Endothelial cell of umbilical vein (primary cell): ENCODE results near the gene PDE3A. TPM values are rescaled to one million over a fixed set of nuclear protein-coding genes. Genes with fewer than 3 reads are reported as not detected.

Source experiments
- BruUV-seq: library from RNA; stranded (reverse); fragments of 400-500 nt; replicated peaks from 2 replicates; lab custom pipeline; 2021; lab: Mats Ljungman, UMichigan
- CTCF ChIA-PET: fragments of 300-600, 350-600 bp; sonication (Branson Sonifier 250); formaldehyde crosslinking; loops from one replicate; lab custom pipeline; 2021; ENCODE audit warnings: antibody characterized with exemption, inconsistent platforms; lab: Charles Lee
- POLR2A ChIA-PET: fragments of 300-600, 350-600 bp; sonication (Branson Sonifier 250); formaldehyde crosslinking; loops from one replicate; lab custom pipeline; 2021; ENCODE audit warnings: antibody characterized with exemption, inconsistent platforms; lab: Charles Lee
- DNase-seq: peaks from one replicate; pipeline ENCODE4 v3.0.0-alpha.2; 2011; ENCODE audit warnings: low read depth, low spot score
- FAIRE-seq: peaks from 2 replicates; lab custom pipeline; 2011; peaks lifted over from hg19 to GRCh38; lab: Jason Lieb, UNC
- H2AFZ ChIP-seq: 2 replicates; pipeline ENCODE4 v1.6.0; 2012; ENCODE audit warnings: low read depth, low read length, control low read depth, inconsistent platforms
- H3K27ac ChIP-seq: 2 replicates; pipeline ENCODE4 v1.5.1; 2011; ENCODE audit warnings: low read depth, mild to moderate bottlenecking, control low read depth, low read length, moderate library complexity; ENCODE audit not compliant: insufficient read depth
- H3K27me3 ChIP-seq, 2 experiments: 2 replicates each; pipeline versions ENCODE4 v1.6.0 to v1.6.1; 2011; ENCODE audit warnings: low read length in 2 of 2, mixed read lengths in 1 of 2; ENCODE audit not compliant: control insufficient read depth in 2 of 2, insufficient read depth in 2 of 2
- H3K36me3 ChIP-seq, 2 experiments: 2 replicates in 1 of 2; 3 replicates in 1 of 2; pipeline ENCODE4 v1.5.1; 2011; ENCODE audit warnings: low read length in 2 of 2, mild to moderate bottlenecking in 1 of 2, moderate library complexity in 1 of 2; ENCODE audit not compliant: control insufficient read depth in 2 of 2, insufficient read depth in 2 of 2; ENCODE audit errors: extremely low read depth in 1 of 2
- H3K4me1 ChIP-seq: 3 replicates; pipeline ENCODE4 v1.5.1; 2011; ENCODE audit warnings: mild to moderate bottlenecking, low read length; ENCODE audit not compliant: control insufficient read depth, insufficient read depth; ENCODE audit errors: extremely low read depth
- H3K4me2 ChIP-seq: 2 replicates; pipeline ENCODE4 v1.6.1; 2011; ENCODE audit warnings: low read length, control low read depth, mixed read lengths; ENCODE audit not compliant: insufficient read depth
- H3K4me3 ChIP-seq, 3 experiments: fragments of 200-600 bp in 1 of 3; sonication (generic), shearing (Covaris generic) in 1 of 3; replicated peaks in 1 of 3; 2 replicates each; pipeline ENCODE4 v1.5.1; 2011 to 2016; ENCODE audit warnings: control low read depth in 3 of 3, low read length in 3 of 3, mild to moderate bottlenecking in 2 of 3, inconsistent platforms in 1 of 3, low read depth in 1 of 3, moderate library complexity in 1 of 3; ENCODE audit not compliant: insufficient read depth in 1 of 3
- H3K79me2 ChIP-seq: 2 replicates; pipeline ENCODE4 v1.6.0; 2012; ENCODE audit warnings: low read length, inconsistent platforms; ENCODE audit not compliant: control insufficient read depth, insufficient read depth
- H3K9ac ChIP-seq: replicated peaks from 2 replicates; pipeline ENCODE3; 2011; ENCODE audit warnings: low read length, control low read depth; ENCODE audit not compliant: insufficient read depth; ENCODE audit errors: extremely low read depth
- H3K9me1 ChIP-seq: replicated peaks from 3 replicates; pipeline ENCODE4 v1.6.0; 2011; ENCODE audit warnings: mild to moderate bottlenecking, low read length; ENCODE audit not compliant: control insufficient read depth, insufficient read depth; ENCODE audit errors: extremely low read depth
- H3K9me3 ChIP-seq: replicated peaks from 2 replicates; pipeline ENCODE4 v1.5.1; 2012; ENCODE audit warnings: low read length, inconsistent platforms; ENCODE audit not compliant: control insufficient read depth, insufficient read depth
- H4K20me1 ChIP-seq: replicated peaks from 2 replicates; pipeline ENCODE3; 2011; ENCODE audit warnings: mild to moderate bottlenecking, low read length; ENCODE audit not compliant: control insufficient read depth, insufficient read depth; ENCODE audit errors: extremely low read depth
- GATA2 ChIP-seq: IDR thresholded peaks from 2 replicates; pipeline ENCODE4 v1.7.0; 2011; ENCODE audit warnings: low read depth, mild to moderate bottlenecking, moderate library complexity, mixed read lengths, low read length; ENCODE audit not compliant: insufficient read length, insufficient read depth
- POLR2A ChIP-seq: IDR thresholded peaks from 2 replicates; pipeline ENCODE4 v1.6.1; 2012; ENCODE audit warnings: low read depth, mild to moderate bottlenecking, control low read depth, low read length
- POLR2AphosphoS5 ChIP-seq: IDR thresholded peaks from 2 replicates; pipeline ENCODE4 v1.6.1; 2012; ENCODE audit warnings: low read depth, mild to moderate bottlenecking, control low read depth, low read length, moderate library complexity; ENCODE audit not compliant: insufficient read depth
- dilution Hi-C: fragments of 300-500 bp; cut with MboI; formaldehyde crosslinking; loops from one replicate; pipeline ENCODE4 v1.15.0; 2019; ENCODE audit warnings: low sequenced_read_pairs; ENCODE audit not compliant: extremely low pct_ligation_motif_present
- intact Hi-C: fragments of 100-400 bp; cut with micrococcal nuclease; formaldehyde crosslinking; loops from one replicate; pipeline ENCODE4 v1.10.0; 2022
- polyA plus RNA-seq, 4 experiments: library from polyadenylated mRNA; depleted of rRNA in 3 of 4; stranded (reverse) in 3 of 4; unstranded in 1 of 4; fragments of >200 nt; gene quantifications; 2 replicates each; pipeline versions ENCODE4 v1.2.1 to v1.2.3, GENCODE V29; 2011 to 2012; ENCODE audit warnings: missing spikeins in 1 of 4
- total RNA-seq: library from RNA; stranded (reverse); gene quantifications from 2 replicates; pipeline ENCODE4 v1.2.3, GENCODE V29; 2021

The PDE3A gene
- total and polyA plus RNA-seq, 2 donors (not counting 3 experiments of a cell fraction or from before 2014, with no cell fraction given) = 14.0 to 27.4 TPM

GRCh38 chr12:20477255-20477654, 108.9 kb downstream of the PDE3A start:
- dilution Hi-C loops = no loop called here
- POLR2A ChIA-PET = no interaction called here
- no peak for TF ChIP-seq POLR2A
- BruUV-seq = no TSS peak
- Histone ChIP-seq H3K9me1 (peaks cover 2% of the 10 kb centered on the region), H3K4me3 (no peak overlapping the region), H2AFZ (no peak overlapping the region), H3K9ac (no peak overlapping the region), H3K4me1 (peaks cover 3% of the 10 kb centered on the region), H3K4me2 (no peak overlapping the region), H3K27ac (no peak overlapping the region), H3K36me3 (peaks cover 0 to 2% of the 10 kb centered on the region in 2 experiments), H4K20me1 (no peaks in the 10 kb centered on the region), H3K9me3 (no peaks in the 10 kb centered on the region), H3K79me2 (peaks cover 7% of the 10 kb centered on the region), H3K27me3 (no peaks in the 10 kb centered on the region)
- FAIRE-seq (no peak), DNase-seq (no peak)
- intact Hi-C loops = no loop called here
- CTCF ChIA-PET = no interaction called here

- POLR2A ChIA-PET = no interaction called here
- Histone ChIP-seq H3K9ac (no peak overlapping the region), H3K4me1 (no peaks in the 10 kb centered on the region), H3K9me1 (peaks cover 2% of the 10 kb centered on the region), H4K20me1 (no peaks in the 10 kb centered on the region), H3K27ac (no peak overlapping the region), H3K4me3 (no peak overlapping the region), H3K79me2 (peaks cover 7% of the 10 kb centered on the region), H3K36me3 (peaks cover 0 to 2% of the 10 kb centered on the region in 2 experiments), H3K27me3 (no peaks in the 10 kb centered on the region), H3K9me3 (no peaks in the 10 kb centered on the region), H2AFZ (no peak overlapping the region), H3K4me2 (no peak overlapping the region)
- DNase-seq = no peak
- intact Hi-C loops (no loop called here), dilution Hi-C loops (no loop called here)
- TF ChIP-seq GATA2 = no peak
- no peak for TF ChIP-seq POLR2AphosphoS5
- BruUV-seq = no TSS peak
- FAIRE-seq = no peak
- CTCF ChIA-PET = interaction anchor here (0.9 kb wide), 1 partner anchor 15 kb away, joined by 4 read pairs; no protein-coding TSS in a partner anchor
Measured at GRCh38 chr12:20477672-20478071, 109.3 kb downstream of the PDE3A start.
